GM18511 (cell line): Measurements from ENCODE around the gene ATXN2L.

Experiments used
- ATAC-seq: cut with Tn5 transposase; IDR thresholded peaks from one replicate; pipeline ENCODE4 v1.9.1; 2021; ENCODE audit warnings: mild to moderate bottlenecking, moderate library complexity; ENCODE audit not compliant: unreplicated experiment

The ATXN2L gene

DNA sequence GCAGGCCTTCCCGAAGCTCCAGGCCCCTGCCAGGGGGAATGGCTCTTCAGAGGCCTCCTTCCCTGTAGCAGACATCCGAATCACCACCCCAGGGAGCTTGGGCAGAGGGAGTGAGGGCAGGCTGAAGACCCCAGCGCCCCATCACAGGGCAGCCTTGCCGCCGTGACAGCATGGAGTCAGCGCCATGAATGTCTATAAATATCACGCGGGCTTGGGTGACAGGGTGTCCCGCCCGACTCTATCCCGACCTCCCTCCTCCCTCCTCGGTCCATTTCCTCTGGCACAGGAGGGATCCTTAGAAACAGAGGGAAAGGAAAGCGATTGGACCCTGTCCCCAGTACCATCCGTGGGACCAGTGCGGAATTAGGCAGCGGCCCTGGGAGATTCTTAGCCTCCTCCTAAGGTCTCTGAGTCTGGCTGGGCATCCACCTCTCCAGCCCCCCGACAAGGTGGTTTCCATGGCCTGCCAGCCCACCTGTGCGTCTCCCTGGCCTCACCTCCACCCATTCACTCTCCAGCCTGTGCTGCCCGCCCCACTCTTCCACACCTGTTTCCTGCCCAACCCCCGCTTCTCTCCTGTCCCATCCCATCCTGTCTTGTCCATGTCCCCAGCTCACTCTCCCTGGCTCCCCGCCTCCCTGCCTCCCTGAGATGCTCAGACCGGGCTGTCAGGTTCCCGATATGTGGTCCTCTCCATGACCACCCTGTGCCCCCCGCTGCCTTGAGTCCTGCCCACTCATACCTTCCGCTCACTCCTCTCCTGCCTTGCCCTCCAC is 60.6 kb downstream of the ATXN2L start:
- ATAC-seq, result no peak

DNA sequence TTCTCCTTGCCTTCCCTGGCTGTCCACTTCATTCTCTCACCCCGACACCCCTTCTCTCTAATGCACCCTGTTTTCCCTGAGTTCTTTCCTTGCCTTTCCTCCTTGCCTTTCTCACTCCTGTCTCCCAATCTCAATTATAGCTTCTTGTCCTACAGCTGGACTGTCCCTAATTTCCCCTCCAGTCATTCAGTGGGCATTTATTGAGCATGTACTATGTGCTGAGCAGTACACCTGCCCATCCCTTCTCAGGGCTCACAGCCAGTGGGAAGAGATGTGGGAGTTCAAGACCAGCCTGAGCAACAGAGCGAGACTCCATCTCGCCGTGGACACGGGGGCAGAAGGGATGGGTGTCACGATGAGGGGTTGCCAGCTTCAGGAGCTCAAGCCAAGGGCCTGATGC is 61.2 kb downstream of the ATXN2L start:
- no peak for ATAC-seq
